Forelimb muscle (tissue), 1 donor: ENCODE results near the gene CHRNA9. TPM values are rescaled to one million over a fixed set of nuclear protein-coding genes. Genes with fewer than 3 reads are reported as not detected.
"Not testable (repeated sequence)": the region's sequence is repeated elsewhere in the genome, so short reads cannot be mapped to it uniquely, and the experiment has no call there.

Source experiments
- DNase-seq: peaks from one replicate; pipeline ENCODE4 v3.0.0-alpha.2; 2013; ENCODE audit warnings: low read depth
- polyA plus RNA-seq: library from polyadenylated mRNA; unstranded; fragments of 120-200 nt; gene quantifications from one replicate; pipeline ENCODE4 v1.2.1, GENCODE V29; 2013; ENCODE audit not compliant: insufficient read length

CHRNA9 gene
- polyA plus RNA-seq, 1 donor = 0.10 TPM

DNA sequence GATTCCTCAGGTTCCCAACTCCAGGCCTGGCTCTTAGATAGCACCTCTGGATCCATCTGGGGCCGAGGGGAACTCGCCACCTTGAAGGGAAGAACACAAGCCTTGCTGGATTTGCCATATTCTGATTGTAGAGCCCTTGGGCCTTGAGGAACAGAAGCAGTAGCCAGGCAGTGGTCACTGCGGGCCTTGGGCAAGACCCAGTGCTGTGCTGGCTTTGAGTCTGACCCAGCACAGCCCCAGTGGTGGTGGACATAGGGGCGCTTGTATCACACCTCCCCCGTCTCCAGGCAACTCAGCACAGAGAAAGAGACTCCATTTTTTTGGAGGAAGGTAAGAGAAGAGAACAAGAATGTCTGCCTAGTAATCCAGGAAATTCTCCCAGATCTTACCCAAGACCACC, 45.5 kb downstream of the CHRNA9 start:
- DNase-seq = no peak

DNA sequence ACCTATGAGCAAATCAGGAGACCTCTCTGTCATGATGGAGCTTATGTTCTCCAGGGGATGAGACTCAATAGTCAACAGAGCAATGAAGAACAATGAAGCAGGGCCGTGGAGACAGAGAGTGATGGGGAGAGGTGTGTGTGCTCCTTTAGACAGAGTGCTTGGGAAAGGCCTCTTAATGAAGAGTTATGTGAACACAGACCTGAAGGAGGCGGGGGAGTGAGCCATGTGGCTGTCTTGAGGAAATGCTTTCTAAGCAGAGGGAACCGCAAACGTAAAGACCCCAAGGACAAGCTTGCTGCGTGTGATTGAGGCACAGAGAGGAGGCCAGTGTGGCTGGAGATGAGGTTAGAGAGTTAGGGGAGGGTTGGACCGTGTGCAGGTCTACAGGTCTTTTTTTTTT, 53.1 kb downstream of the CHRNA9 start:
- DNase-seq = no peak

DNA sequence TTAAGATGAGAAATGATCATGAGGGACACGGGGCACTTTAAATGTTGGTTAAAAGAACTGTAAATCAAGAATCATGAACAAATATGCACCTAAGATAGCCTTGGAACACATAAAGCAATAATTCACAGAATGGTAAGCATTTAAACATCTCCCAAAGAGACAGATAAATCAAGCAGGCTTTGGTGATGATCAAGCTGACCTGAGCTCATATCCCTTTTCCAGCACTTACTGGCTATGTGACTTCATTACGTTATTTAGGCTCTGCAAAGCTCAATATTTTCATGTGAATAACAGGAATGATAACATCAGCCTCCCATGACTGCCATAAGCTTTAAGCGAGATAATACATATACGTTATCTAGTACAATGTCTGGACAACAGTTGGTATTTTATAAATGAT, 54.9 kb downstream of the CHRNA9 start:
- no peak for DNase-seq

DNA sequence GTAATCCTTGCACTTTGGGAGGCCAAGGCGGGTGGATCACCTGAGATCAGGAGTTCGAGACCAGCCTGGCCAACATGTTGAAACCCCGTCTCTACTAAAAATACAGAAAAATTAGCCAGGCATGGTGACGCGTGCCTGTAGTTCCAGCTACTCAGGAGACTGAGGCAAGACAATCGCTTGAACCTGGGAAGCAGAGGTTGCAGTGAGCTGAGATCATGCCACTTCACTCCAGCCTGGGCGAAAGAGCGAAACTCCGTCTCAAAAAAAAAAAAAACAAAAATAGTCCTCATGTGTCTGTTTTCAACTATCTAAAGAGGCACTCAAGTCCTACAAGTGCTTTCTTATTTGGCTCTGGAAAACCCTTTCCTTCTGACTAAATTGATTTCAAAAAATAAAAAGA, 57.1 kb downstream of the CHRNA9 start:
- not testable (repeated sequence) for DNase-seq

GRCh38 chr4:40394236-40394635, 59.1 kb downstream of the CHRNA9 start:
- DNase-seq = no peak

GRCh38 chr4:40395166-40395900, 60.2 kb downstream of the CHRNA9 start:
- DNase-seq = no peak

- no peak for DNase-seq
Observed at GRCh38 chr4:40395908-40396793, 61.0 kb downstream of the CHRNA9 start.

GRCh38 chr4:40399578-40399977, 64.4 kb downstream of the CHRNA9 start:
- no peak for DNase-seq

DNA sequence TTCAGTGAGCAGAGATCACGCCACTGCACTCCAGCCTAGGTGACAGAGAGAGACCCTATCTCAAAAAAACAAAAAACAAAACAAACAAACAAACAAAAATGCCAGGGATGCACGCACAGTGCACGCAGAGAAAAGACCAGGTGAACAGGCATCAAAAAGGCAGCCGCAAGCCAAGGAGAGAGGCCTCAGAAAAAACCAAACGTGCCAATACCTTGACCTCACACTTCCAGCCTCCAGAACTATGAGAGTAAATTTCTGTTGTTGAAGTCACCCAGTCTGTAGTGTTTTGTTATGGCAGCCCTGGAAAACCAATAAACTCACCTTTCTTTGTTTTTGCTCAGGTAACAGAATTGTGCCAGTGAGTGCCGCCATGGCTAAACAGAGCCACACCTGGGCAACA, 66.0 kb downstream of the CHRNA9 start:
- no peak for DNase-seq

DNA sequence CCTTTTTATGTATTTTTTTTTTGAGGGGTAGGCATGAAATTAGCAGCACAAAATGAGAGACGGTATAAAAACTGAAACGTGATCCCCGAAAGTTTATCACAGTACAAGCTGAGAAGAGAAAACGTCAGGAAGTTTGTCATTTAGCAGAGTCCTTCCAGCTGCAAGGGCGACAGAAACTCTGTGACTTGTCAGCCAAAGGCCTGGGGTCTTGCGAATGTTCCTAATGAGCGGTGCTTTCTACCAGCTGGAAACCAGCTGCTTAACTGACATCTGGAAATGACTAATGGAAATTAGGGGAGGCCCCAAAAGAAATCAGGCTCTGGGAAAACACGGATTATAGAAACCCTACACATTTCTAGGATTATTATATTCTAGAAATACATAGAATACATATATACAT, 66.5 kb downstream of the CHRNA9 start:
- no peak for DNase-seq

GRCh38 chr4:40402556-40402955, 67.4 kb downstream of the CHRNA9 start:
- no peak for DNase-seq

DNA sequence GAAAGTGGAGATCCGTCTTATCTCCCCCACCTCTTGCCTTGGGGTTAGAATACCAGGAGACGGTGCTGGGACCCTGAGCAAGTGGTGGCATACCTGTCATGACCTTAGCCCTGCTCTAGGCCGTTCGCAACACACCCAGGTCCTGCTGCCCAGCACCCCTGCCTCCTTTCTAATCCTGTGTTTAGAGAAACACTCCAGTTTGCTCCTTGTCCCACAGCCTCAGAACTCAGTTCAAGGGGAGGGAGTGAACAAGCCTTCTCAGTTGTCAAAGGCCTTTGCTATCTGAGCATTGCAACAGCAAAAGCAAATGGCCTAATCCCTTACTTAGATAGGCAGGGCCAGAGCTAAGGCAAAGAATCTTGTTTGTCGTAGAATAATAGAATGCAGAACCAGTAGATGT, 67.9 kb downstream of the CHRNA9 start:
- no peak for DNase-seq

Other genes with a start within 250 kb of the CHRNA9 start
- gene RHOH, start 138.3 kb upstream of the CHRNA9 start, polyA plus RNA-seq = 0.33 TPM